CD14-positive monocyte (primary cell): ENCODE data around the gene TNIP2. TPM values are rescaled to one million over a fixed set of nuclear protein-coding genes. Genes with fewer than 3 reads are reported as not detected.

ENCODE experiments used
- DNase-seq, 3 donors: peaks; one replicate each; pipeline ENCODE4 v3.0.0-alpha.2; 2011 to 2022
- H2AFZ ChIP-seq: 2 replicates; pipeline ENCODE4 v1.6.0; 2012; ENCODE audit warnings: mild to moderate bottlenecking, low read depth, low read length, inconsistent platforms; ENCODE audit not compliant: insufficient read depth, poor library complexity, severe bottlenecking
- H3K27ac ChIP-seq, 2 donors: 1 replicate in 1 of 2; 2 replicates in 1 of 2; pipeline ENCODE4 v1.5.1; 2012 to 2013; ENCODE audit warnings: low read length in 2 of 2, control low read depth in 1 of 2, inconsistent platforms in 1 of 2, low read depth in 1 of 2, mild to moderate bottlenecking in 1 of 2
- H3K27me3 ChIP-seq, 2 donors: one replicate each; pipeline versions ENCODE4 v1.6.0 to v1.6.1; 2011 to 2013; ENCODE audit warnings: low read length in 2 of 2; ENCODE audit not compliant: control insufficient read depth in 2 of 2, insufficient read depth in 2 of 2
- H3K36me3 ChIP-seq, 2 donors: replicated peaks in 1 of 2; 1 replicate in 1 of 2; 2 replicates in 1 of 2; pipeline versions ENCODE4 v1.5.1 to v1.6.1; 2012 to 2013; ENCODE audit warnings: low read length in 2 of 2, control low read depth in 1 of 2, inconsistent platforms in 1 of 2, mild to moderate bottlenecking in 1 of 2; ENCODE audit not compliant: insufficient read depth in 2 of 2, control insufficient read depth in 1 of 2
- H3K4me1 ChIP-seq, 2 donors: 1 replicate in 1 of 2; 2 replicates in 1 of 2; pipeline versions ENCODE4 v1.5.1 to v1.6.1; 2012 to 2013; ENCODE audit warnings: low read length in 2 of 2, control low read depth in 1 of 2, inconsistent platforms in 1 of 2, mild to moderate bottlenecking in 1 of 2, moderate library complexity in 1 of 2; ENCODE audit not compliant: insufficient read depth in 2 of 2, control insufficient read depth in 1 of 2
- H3K4me2 ChIP-seq: replicated peaks from 2 replicates; pipeline ENCODE3; 2012; ENCODE audit warnings: low read length, moderate library complexity, mild to moderate bottlenecking; ENCODE audit not compliant: poor library complexity, severe bottlenecking; ENCODE audit errors: extremely low read depth
- H3K4me3 ChIP-seq, 3 experiments: fragments of 200-600 bp in 1 of 3; sonication (generic) in 1 of 3; replicated peaks in 1 of 3; 1 replicate in 2 of 3; 2 replicates in 1 of 3; pipeline ENCODE4 v1.5.1; 2011 to 2013; ENCODE audit warnings: low read length in 3 of 3, mild to moderate bottlenecking in 3 of 3, control low read depth in 2 of 3, low read depth in 2 of 3, inconsistent platforms in 1 of 3, moderate library complexity in 1 of 3
- H3K79me2 ChIP-seq: 2 replicates; pipeline ENCODE4 v1.6.0; 2012; ENCODE audit warnings: mild to moderate bottlenecking, control low read depth, inconsistent platforms, low read length, moderate library complexity; ENCODE audit not compliant: insufficient read depth
- H3K9ac ChIP-seq: 2 replicates; pipeline ENCODE4 v1.6.0; 2017; ENCODE audit warnings: low read length, mild to moderate bottlenecking; ENCODE audit not compliant: insufficient read depth, poor library complexity, severe bottlenecking
- H3K9me3 ChIP-seq, 2 donors: replicated peaks in 1 of 2; 1 replicate in 1 of 2; 2 replicates in 1 of 2; pipeline versions ENCODE4 v1.5.1 to v1.6.1; 2012 to 2013; ENCODE audit warnings: low read length in 2 of 2, control low read depth in 1 of 2; ENCODE audit not compliant: control insufficient read depth in 1 of 2, insufficient read depth in 1 of 2
- H4K20me1 ChIP-seq: 2 replicates; pipeline ENCODE4 v1.6.0; 2012; ENCODE audit warnings: mild to moderate bottlenecking, low read length, control low read depth, moderate library complexity; ENCODE audit not compliant: insufficient read depth
- H3K27ac Mint-ChIP-seq, 7 donors: one replicate each; pipeline ENCODE4 v1.8.0; 2020; ENCODE audit warnings: mild to moderate bottlenecking in 7 of 7, mixed read lengths in 7 of 7, moderate library complexity in 6 of 7, inconsistent platforms in 2 of 7
- H3K27me3 Mint-ChIP-seq, 3 donors: one replicate each; pipeline ENCODE4 v1.8.0; 2021 to 2022; ENCODE audit warnings: low read depth in 3 of 3, mild to moderate bottlenecking in 3 of 3, mixed read lengths in 3 of 3, moderate library complexity in 3 of 3, inconsistent platforms in 1 of 3
- H3K36me3 Mint-ChIP-seq, 2 donors: one replicate each; pipeline ENCODE4 v1.8.0; 2020; ENCODE audit warnings: mixed read lengths in 2 of 2, inconsistent platforms in 1 of 2, mild to moderate bottlenecking in 1 of 2
- H3K4me1 Mint-ChIP-seq: one replicate; pipeline ENCODE4 v1.8.0; 2020; ENCODE audit warnings: mild to moderate bottlenecking, mixed read lengths
- H3K4me3 Mint-ChIP-seq, 2 donors: one replicate each; pipeline ENCODE4 v1.8.0; 2020; ENCODE audit warnings: mild to moderate bottlenecking in 2 of 2, mixed read lengths in 2 of 2, moderate library complexity in 1 of 2
- H3K9me3 Mint-ChIP-seq, 7 donors: one replicate each; pipeline ENCODE4 v1.8.0; 2020 to 2022; ENCODE audit warnings: mixed read lengths in 7 of 7, mild to moderate bottlenecking in 6 of 7, moderate library complexity in 6 of 7, inconsistent platforms in 2 of 7
- WGBS: methylation state at CpG from one replicate; pipeline ENCODE4 v1.1.5; 2013; ENCODE audit warnings: missing lambda C conversion rate; ENCODE audit not compliant: insufficient coverage; 5-methylcytosine and 5-hydroxymethylcytosine counted together
- intact Hi-C, 2 donors: fragments of 100-400 bp; cut with micrococcal nuclease; formaldehyde crosslinking; loops; one replicate each; pipeline versions ENCODE4 v1.15.0 to v1.15.1; 2023
- polyA plus RNA-seq, 3 donors: library from polyadenylated mRNA; depleted of rRNA in 1 of 3; unstranded in 2 of 3; stranded (reverse) in 1 of 3; fragments of 300-500 nt in 2 of 3; fragments of >200 nt in 1 of 3; fragmentation: Illumina TruSeq in 2 of 3; gene quantifications; 1 replicate in 2 of 3; 2 replicates in 1 of 3; pipeline ENCODE4 v1.2.3, GENCODE V29; 2012 to 2021
- TF ChIP-seq, protein P1 (sequence below): fragments of 200-600 bp; IDR thresholded peaks from one replicate; pipeline ENCODE4 v1.8.0; 2022; ENCODE audit warnings: antibody characterized with exemption, mild to moderate bottlenecking

Gene TNIP2
- polyA plus RNA-seq, 3 donors, result 27.6 to 75.7 (median 28.2) TPM

DNA sequence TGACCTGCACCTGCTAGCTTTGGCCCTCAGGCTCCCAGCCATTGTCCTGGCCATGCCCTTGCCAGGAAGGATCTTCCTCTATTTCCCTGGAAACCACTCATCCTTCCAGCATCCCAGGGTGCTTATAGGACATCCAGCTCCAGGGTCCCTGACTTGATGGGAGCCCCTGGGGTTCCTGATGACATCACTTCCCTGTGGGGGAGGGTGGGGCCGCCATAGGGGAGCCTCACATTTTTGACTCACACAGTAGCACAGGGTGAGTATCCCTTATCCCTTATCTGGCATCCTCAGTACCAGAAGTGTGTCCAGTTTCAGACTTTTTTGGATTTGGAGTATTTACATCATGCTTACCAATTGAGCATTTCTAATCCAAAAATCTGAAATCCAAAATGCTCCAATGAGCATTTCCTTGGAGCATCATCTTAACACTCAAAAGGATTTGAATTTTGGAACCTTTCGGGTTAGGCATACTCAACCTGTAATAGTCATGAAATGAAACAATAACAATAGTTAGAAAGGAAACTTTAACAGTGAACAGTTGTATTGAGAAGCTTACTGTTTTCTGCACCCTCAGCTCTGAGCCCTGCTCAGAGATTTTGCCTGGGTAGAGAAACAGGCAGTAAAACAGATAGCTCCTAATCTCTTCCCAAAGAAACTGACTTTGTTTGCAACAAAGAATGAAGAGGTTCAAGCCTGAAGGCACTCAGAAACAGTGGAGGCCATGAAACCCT is 22.1 kb downstream of the TNIP2 start:
- H3K9me3 ChIP-seq, result no peaks in the 10 kb centered on the region
- peaks cover 30 to 56% of the 10 kb centered on the region in 2 donors for H3K36me3 Mint-ChIP-seq
- H3K27ac ChIP-seq, result no peak overlapping the region
- TF ChIP-seq, protein P1, sequence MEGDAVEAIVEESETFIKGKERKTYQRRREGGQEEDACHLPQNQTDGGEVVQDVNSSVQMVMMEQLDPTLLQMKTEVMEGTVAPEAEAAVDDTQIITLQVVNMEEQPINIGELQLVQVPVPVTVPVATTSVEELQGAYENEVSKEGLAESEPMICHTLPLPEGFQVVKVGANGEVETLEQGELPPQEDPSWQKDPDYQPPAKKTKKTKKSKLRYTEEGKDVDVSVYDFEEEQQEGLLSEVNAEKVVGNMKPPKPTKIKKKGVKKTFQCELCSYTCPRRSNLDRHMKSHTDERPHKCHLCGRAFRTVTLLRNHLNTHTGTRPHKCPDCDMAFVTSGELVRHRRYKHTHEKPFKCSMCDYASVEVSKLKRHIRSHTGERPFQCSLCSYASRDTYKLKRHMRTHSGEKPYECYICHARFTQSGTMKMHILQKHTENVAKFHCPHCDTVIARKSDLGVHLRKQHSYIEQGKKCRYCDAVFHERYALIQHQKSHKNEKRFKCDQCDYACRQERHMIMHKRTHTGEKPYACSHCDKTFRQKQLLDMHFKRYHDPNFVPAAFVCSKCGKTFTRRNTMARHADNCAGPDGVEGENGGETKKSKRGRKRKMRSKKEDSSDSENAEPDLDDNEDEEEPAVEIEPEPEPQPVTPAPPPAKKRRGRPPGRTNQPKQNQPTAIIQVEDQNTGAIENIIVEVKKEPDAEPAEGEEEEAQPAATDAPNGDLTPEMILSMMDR, result no peak
- H3K36me3 ChIP-seq, result peaks cover 34 to 38% of the 10 kb centered on the region in 2 donors
- no peaks in the 10 kb centered on the region for H3K27me3 Mint-ChIP-seq
- H4K20me1 ChIP-seq, result peaks cover 16% of the 10 kb centered on the region
- H3K4me3 Mint-ChIP-seq, result no peak overlapping the region
- intact Hi-C loops, result no loop called here
- H3K27ac Mint-ChIP-seq, result peak overlapping the region in 5 of 7 donors; percentile 0 to 18 (median 7)
- H3K4me1 ChIP-seq, result peaks cover 0 to 15% of the 10 kb centered on the region in 2 donors
- H3K9me3 Mint-ChIP-seq, result peaks cover 2 to 16% (median 9%) of the 10 kb centered on the region in 7 donors
- no CpG with 5 or more reads among the region's 2 CpGs for WGBS
- H3K79me2 ChIP-seq, result no peaks in the 10 kb centered on the region
- H3K9ac ChIP-seq, result no peak overlapping the region
- no peaks in the 10 kb centered on the region for H3K27me3 ChIP-seq
- no peak for DNase-seq
- no peak overlapping the region for H3K4me2 ChIP-seq
- no peak overlapping the region for H3K4me3 ChIP-seq
- H2AFZ ChIP-seq, result no peak overlapping the region
- H3K4me1 Mint-ChIP-seq, result peaks cover 19% of the 10 kb centered on the region

GRCh38 chr4:2733001-2733843 is 22.9 kb downstream of the TNIP2 start:
- H3K9me3 ChIP-seq, result no peaks in the 10 kb centered on the region
- H3K79me2 ChIP-seq, result no peaks in the 10 kb centered on the region
- no peak overlapping the region for H3K4me3 ChIP-seq
- H3K27ac ChIP-seq, result no peak overlapping the region
- TF ChIP-seq, protein P1, result no peak
- Mint-ChIP-seq H3K4me3 (no peak overlapping the region), H3K27ac (peak overlapping the region in 2 of 7 donors; percentile 26 to 66), H3K27me3 (no peaks in the 10 kb centered on the region), H3K4me1 (peaks cover 19% of the 10 kb centered on the region), H3K36me3 (peaks cover 33 to 58% of the 10 kb centered on the region in 2 donors), H3K9me3 (peaks cover 2 to 15% (median 9%) of the 10 kb centered on the region in 7 donors)
- H3K9ac ChIP-seq, result no peak overlapping the region
- peaks cover 36 to 46% of the 10 kb centered on the region in 2 donors for H3K36me3 ChIP-seq
- WGBS, result 94% methylated on average over 21 of the region's 21 CpGs
- H3K27me3 ChIP-seq, result no peaks in the 10 kb centered on the region
- H3K4me1 ChIP-seq, result peaks cover 0 to 15% of the 10 kb centered on the region in 2 donors
- H2AFZ ChIP-seq, result no peak overlapping the region
- intact Hi-C loops, result no loop called here
- peaks cover 18% of the 10 kb centered on the region for H4K20me1 ChIP-seq
- H3K4me2 ChIP-seq, result no peak overlapping the region
- no peak for DNase-seq
